ENCODE results near the gene HSD3B7. TPM values are rescaled to one million over a fixed set of nuclear protein-coding genes. Genes with fewer than 3 reads are reported as not detected.
A peak's percentile ranks its signal among the peaks of the same experiment; 100 is the strongest.

Gene HSD3B7
- total and polyA plus RNA-seq, 2 of the 8 experiments (the other 6 are each of a cell fraction or from before 2014, with no cell fraction given) = 2.9 to 6.6 TPM

GRCh38 chr16:30941600-30942425, 43.2 kb upstream of the HSD3B7 start (continued):
- TF ChIP-seq CHD7 (IDR thresholded peaks at IDR 0.05; ENCODE audit: insufficient replicate concordance, low read length) = no peak
- TF ChIP-seq BACH1 (IDR thresholded peaks at IDR 0.05; ENCODE audit: low read length) = 0 out of 2 replicates have a peak, but pooled peaks have one; percentile 6
- no peak for TF ChIP-seq GTF2F1 (IDR thresholded peaks at IDR 0.05; ENCODE audit: borderline replicate concordance, low read depth, low read length)
- no peak for TF ChIP-seq TAF7 (optimal IDR thresholded peaks at IDR 0.05; ENCODE audit: borderline replicate concordance, low read depth, low read length)
- no peak for TF ChIP-seq SIN3A (conservative IDR thresholded peaks at IDR 0.05 in 1 of 2, IDR thresholded peaks at IDR 0.05 in 1 of 2; ENCODE audit: low read depth in 1 of 2, low read length in 2 of 2)
- TF ChIP-seq SP4 (IDR thresholded peaks at IDR 0.05; ENCODE audit: low read length) = no peak
- no peak for TF ChIP-seq TEAD4 (IDR thresholded peaks at IDR 0.05; ENCODE audit: low read depth, low read length)
- TF ChIP-seq JUND (IDR thresholded peaks at IDR 0.05; ENCODE audit: low read length) = no peak
- peak; percentile 74 to 83 for TF ChIP-seq RAD21 (IDR thresholded peaks at IDR 0.05 in 1 of 2, conservative IDR thresholded peaks at IDR 0.05 in 1 of 2; ENCODE audit: low read depth in 2 of 2, low read length in 2 of 2)
- no peak for TF ChIP-seq BCL11A (IDR thresholded peaks at IDR 0.05; ENCODE audit: low read depth in 2 of 2, low read length in 2 of 2)

Measured in H1 (cell line).